Kidney tubule cell (primary cell): ENCODE results near the gene SLC40A1.
"Not testable (repeated sequence)": the region's sequence is repeated elsewhere in the genome, so short reads cannot be mapped to it uniquely, and the experiment has no call there.

Experiments
- DNase-seq: peaks from one replicate; pipeline ENCODE4 v3.0.0-alpha.2; 2018; ENCODE audit warnings: low spot score

The SLC40A1 gene

GRCh38 chr2:189580658-189581353 is at the start of gene SLC40A1:
SLC40A1 (minus strand) TSS chr2:189580786; CDS start chr2:189580460, 326 bp downstream.
- peak; percentile 67 for DNase-seq

GRCh38 chr2:189629531-189630453 is 49.2 kb upstream of the SLC40A1 start:
- DNase-seq: no peak

GRCh38 chr2:189628817-189629530 is 48.4 kb upstream of the SLC40A1 start:
- DNase-seq: no peak

- no peak for DNase-seq
These were observed 47.2 kb upstream of the SLC40A1 start for GRCh38 chr2:189627789-189628188.

- DNase-seq: no peak
These were observed 45.0 kb upstream of the SLC40A1 start for GRCh38 chr2:189625636-189626035.

- peak; percentile 6 for DNase-seq
These were observed 44.2 kb upstream of the SLC40A1 start for GRCh38 chr2:189624648-189625355.

GRCh38 chr2:189623049-189623448 is 42.5 kb upstream of the SLC40A1 start:
- no peak for DNase-seq

GRCh38 chr2:189621781-189622180 is 41.2 kb upstream of the SLC40A1 start:
- no peak for DNase-seq

GRCh38 chr2:189618197-189618596 is 37.6 kb upstream of the SLC40A1 start:
- no peak for DNase-seq

- DNase-seq: no peak
These were observed 34.0 kb upstream of the SLC40A1 start for GRCh38 chr2:189614585-189614984.

- no peak for DNase-seq
These were observed 33.2 kb upstream of the SLC40A1 start for GRCh38 chr2:189613650-189614420.

- peak; percentile 65 for DNase-seq
These were observed 32.6 kb upstream of the SLC40A1 start for GRCh38 chr2:189613077-189613636.

GRCh38 chr2:189610700-189611099 is 30.1 kb upstream of the SLC40A1 start:
- no peak for DNase-seq

- no peak for DNase-seq
These were observed 29.3 kb upstream of the SLC40A1 start for GRCh38 chr2:189609853-189610252.

GRCh38 chr2:189609423-189609816 is 28.8 kb upstream of the SLC40A1 start:
- no peak for DNase-seq

GRCh38 chr2:189608795-189609422 is 28.3 kb upstream of the SLC40A1 start:
- no peak for DNase-seq

GRCh38 chr2:189608170-189608569 is 27.6 kb upstream of the SLC40A1 start:
- no peak for DNase-seq

GRCh38 chr2:189602233-189602632 is 21.6 kb upstream of the SLC40A1 start:
- DNase-seq: no peak

- not testable (repeated sequence) for DNase-seq
These were observed 21.1 kb upstream of the SLC40A1 start for GRCh38 chr2:189601652-189602051.

- peak; percentile 36 for DNase-seq
These were observed 20.5 kb upstream of the SLC40A1 start for GRCh38 chr2:189601043-189601442.
